Measurements from ENCODE around the gene BMP6.

DNA sequence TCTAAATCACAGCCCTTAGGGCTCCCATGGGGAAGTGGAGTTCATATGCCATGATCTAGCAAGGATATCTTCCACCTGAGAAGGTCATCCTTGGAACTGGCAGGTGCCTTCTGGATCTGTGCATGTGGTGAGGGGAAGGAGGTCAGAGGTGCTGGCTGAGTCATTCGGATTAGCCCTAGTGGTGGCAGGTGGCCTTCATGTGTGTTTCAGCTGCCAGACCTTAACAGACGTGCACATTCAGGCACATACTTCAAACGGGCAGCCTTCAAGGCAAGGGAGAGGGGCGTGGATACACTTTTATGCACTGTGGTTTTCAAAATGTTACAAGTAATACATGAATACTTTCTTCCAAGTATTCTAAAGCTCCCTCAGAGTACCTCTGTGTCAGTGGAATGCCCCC lies 51.2 kb downstream of the BMP6 start:
- TF ChIP-seq POLR2A (IDR thresholded peaks at IDR 0.05; ENCODE audit: low read depth, low read length) (no peak), RAD21 (IDR thresholded peaks at IDR 0.05; ENCODE audit: low read length) (no peak), MXI1 (IDR thresholded peaks at IDR 0.05; ENCODE audit: borderline replicate concordance, low read depth, low read length) (no peak), RFX5 (IDR thresholded peaks at IDR 0.05; ENCODE audit: low read depth, low read length) (no peak), USF2 (IDR thresholded peaks at IDR 0.05; ENCODE audit: low read depth, low read length) (no peak), MAZ (IDR thresholded peaks at IDR 0.05; ENCODE audit: borderline replicate concordance, low read depth, low read length) (no peak), ELK1 (IDR thresholded peaks at IDR 0.05; ENCODE audit: borderline replicate concordance, low read depth, low read length) (no peak), CEBPB (IDR thresholded peaks at IDR 0.05; ENCODE audit: low read depth, low read length) (no peak), FOS (IDR thresholded peaks at IDR 0.05; ENCODE audit: low read depth, low read length) (no peak), MAFK (IDR thresholded peaks at IDR 0.05; ENCODE audit: low read depth, low read length) (no peak), BHLHE40 (IDR thresholded peaks at IDR 0.05; ENCODE audit: low read depth, low read length) (no peak), RCOR1 (IDR thresholded peaks at IDR 0.05; ENCODE audit: insufficient replicate concordance, low read length) (no peak)
- TF ChIP-seq, protein P1, sequence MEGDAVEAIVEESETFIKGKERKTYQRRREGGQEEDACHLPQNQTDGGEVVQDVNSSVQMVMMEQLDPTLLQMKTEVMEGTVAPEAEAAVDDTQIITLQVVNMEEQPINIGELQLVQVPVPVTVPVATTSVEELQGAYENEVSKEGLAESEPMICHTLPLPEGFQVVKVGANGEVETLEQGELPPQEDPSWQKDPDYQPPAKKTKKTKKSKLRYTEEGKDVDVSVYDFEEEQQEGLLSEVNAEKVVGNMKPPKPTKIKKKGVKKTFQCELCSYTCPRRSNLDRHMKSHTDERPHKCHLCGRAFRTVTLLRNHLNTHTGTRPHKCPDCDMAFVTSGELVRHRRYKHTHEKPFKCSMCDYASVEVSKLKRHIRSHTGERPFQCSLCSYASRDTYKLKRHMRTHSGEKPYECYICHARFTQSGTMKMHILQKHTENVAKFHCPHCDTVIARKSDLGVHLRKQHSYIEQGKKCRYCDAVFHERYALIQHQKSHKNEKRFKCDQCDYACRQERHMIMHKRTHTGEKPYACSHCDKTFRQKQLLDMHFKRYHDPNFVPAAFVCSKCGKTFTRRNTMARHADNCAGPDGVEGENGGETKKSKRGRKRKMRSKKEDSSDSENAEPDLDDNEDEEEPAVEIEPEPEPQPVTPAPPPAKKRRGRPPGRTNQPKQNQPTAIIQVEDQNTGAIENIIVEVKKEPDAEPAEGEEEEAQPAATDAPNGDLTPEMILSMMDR (conservative IDR thresholded peaks at IDR 0.05; ENCODE audit: low read depth, low read length), result no peak
